ENCODE results near the gene ARL15.
A peak's percentile ranks its signal among the peaks of the same experiment; 100 is the strongest.
"Not testable (repeated sequence)": the region's sequence is repeated elsewhere in the genome, so short reads cannot be mapped to it uniquely, and the experiment has no call there.

Gene ARL15

GRCh38 chr5:53890490-53890889 is 419.9 kb downstream of the ARL15 start:
- no peak for DNase-seq (ENCODE audit: low spot score)

DNA sequence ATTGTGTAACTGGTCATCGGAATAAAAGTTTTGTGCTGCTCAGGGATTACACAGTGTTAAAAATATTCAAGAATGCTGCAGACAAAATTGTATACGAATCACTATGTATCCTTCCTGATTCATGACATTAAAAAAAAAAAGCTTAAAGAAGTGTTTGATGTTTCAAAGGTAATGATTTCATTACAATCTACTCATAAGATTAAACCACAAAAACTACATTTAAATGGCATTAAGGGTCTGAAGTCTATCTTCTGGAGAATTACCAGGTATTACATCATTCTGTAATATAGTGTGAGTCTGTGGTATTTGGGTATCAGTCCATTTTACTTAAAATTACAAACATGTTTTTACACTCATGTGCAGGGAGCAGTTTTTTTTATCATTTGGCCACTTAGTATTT is 425.5 kb downstream of the ARL15 start:
- DNase-seq (ENCODE audit: low spot score): no peak

GRCh38 chr5:53884417-53884816 is 426.0 kb downstream of the ARL15 start:
- no peak for DNase-seq (ENCODE audit: low spot score)

DNA sequence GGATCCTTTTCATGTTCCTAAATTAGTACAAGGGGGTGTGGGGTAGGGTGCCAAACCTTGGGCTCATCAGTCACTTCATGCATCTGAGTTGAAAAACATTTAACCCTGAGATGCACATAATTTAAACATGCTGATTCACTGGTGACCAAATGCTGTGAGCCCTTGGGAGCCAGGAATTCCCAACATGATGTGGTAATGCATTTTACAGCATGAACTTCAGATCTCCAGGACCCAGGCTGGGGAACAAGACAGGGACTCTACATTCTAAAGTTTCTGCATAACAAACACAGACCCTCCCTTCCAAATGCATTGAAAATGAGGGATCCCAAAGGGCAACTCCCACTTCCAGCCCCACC is 427.7 kb downstream of the ARL15 start:
- DNase-seq (ENCODE audit: low spot score): no peak

DNA sequence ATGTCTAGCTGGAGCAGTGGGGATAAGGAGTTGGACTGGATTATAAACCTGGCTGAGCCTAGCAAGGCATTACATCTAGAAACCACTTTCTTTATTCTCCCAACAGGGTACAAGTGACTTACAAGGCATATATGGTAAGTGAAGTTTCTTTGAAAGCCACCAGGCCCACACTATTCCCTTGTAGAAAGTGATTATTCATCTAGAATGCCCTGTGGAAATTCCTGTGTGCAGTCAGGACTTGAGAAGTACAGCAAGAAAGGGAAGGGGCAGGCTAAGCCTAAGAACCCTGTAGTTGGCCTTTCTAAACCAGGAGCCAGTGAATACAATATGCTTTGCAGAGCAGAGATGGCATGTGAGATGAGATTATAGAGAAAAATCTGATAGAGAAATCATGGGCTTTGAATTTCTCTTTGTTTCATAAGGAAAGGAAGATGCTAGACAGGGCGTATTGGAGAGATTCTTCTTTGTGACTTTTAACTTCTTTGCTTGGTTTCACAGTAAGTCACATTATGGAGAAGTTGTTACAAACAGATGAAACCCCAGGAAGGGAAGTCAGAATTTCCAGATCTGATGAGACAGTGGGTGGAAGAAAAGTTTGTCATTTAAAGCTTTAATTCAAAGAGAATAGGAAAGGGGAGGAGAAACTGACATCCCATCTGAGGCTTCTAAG is 428.2 kb downstream of the ARL15 start:
- no peak for DNase-seq (ENCODE audit: low spot score)

GRCh38 chr5:53879708-53880323 is 430.6 kb downstream of the ARL15 start:
- DNase-seq (ENCODE audit: low spot score): no peak

DNA sequence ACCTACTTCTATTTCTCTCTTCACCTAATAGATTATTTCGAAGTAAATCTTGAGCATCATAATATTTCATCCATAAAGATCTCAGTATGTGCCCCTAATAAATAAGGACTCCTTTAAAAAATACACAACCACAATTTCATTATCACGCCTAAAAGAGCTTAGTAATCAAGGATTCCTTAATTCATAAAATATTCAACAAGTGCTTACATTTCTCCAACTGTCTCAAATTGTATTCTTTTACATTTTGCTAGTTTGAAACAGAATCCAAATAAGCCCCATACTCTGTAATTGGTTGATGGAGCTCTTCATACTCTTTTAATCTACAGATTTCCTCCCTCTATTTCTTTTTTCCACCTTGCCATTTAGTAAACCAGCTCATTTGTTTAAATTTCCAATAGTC is 432.4 kb downstream of the ARL15 start:
- DNase-seq (ENCODE audit: low spot score): no peak

GRCh38 chr5:53877243-53877642 is 433.1 kb downstream of the ARL15 start:
- DNase-seq (ENCODE audit: low spot score): no peak

DNA sequence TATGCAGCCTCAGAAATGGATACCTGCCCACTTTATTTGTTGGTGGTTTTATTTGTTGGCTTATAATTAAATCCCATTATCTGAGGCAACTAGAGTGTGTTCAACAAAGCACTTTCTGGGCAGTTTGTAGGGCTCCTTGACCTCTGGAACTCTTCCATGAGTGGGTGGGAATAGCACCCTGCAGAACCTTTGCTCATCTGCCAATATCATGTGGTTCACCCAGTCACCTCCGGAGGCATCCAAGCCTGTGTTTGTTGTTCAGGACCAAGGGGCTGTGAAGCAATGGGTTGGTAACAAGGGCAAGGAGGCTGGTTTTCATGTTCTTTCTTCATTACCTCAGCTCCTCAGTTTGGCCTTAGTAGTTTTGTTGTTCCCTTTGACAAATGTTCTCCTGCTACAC is 436.0 kb downstream of the ARL15 start:
- DNase-seq (ENCODE audit: low spot score): peak; percentile 1

DNA sequence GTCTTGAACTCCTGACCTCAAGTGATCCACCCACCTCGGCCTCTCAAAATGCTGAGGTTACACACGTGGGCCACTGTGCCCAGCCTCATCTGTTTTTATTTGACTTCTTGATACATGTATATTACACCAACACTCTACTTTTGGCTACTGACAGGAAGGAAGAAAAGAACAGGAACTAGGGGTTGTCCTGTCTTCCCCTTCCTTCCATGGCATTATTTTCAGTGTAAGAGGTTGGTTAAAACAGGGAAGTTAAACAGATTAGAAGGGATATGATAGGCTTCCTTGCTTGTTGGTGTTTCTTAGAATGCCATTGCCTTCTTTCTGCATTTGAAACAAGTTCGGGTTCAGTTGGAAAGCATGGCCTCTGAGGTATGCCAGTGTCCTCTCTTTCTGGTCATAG is 437.1 kb downstream of the ARL15 start:
- DNase-seq (ENCODE audit: low spot score): no peak

- no peak for DNase-seq (ENCODE audit: low spot score)
Measured at GRCh38 chr5:53871775-53872174, 438.6 kb downstream of the ARL15 start.

- DNase-seq (ENCODE audit: low spot score): no peak
Measured at GRCh38 chr5:53871050-53871449, 439.3 kb downstream of the ARL15 start.

DNA sequence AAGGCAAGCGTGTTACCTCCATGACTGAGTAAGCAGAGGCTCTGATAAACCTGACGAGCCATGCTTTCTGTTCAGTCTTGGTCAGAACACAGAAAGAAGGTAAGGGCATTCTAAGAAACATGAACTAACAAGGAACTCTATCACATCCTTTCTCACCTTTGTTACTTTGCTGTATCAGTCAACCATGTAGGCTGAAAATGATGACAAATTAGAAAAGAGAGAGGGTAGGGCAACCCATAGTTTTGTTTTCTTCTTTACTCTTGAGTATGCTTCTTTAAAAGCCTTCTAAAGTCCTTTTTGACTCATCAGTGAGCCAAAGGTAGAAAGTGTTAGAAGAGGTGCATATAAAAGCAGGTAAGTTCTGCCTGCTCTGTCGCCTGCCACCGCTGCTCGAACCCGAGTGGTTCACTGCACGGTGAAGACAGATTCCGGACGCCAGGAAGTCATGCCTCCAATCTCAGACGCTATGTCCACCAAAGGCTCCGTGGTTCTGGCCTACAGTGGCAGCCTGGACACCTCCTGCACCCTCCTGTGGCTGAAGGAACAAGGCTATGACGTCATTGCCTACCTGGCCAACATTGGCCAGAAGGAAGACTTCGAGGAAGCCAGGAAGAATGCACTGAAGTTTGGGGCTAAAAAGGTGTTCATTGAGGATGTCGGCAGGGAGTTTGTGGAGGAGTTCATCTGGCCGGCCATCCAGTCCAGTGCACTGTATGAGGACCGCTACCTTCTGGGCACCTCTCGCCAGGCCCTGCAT is 451.5 kb downstream of the ARL15 start:
- no peak for DNase-seq (ENCODE audit: low spot score)

DNA sequence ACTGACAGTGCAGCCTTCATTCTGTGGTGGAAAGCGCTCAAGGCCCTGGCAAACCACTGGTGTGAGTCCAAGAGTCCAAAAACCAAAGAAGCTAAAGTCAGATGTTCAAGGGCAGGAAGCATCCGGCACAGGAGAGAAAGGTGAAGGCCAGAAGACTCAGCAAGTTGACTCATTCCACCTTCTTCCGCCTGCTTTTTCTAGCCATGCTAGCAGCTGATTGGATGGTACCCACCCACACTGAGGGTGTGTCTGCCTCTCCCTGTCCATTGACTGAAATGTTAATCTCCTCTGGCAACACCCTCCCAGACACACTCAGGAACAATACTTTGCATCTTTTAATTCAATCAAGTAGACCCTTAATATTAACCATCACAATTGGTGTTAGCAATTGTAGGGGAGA is 453.9 kb downstream of the ARL15 start:
- no peak for DNase-seq (ENCODE audit: low spot score)

DNA sequence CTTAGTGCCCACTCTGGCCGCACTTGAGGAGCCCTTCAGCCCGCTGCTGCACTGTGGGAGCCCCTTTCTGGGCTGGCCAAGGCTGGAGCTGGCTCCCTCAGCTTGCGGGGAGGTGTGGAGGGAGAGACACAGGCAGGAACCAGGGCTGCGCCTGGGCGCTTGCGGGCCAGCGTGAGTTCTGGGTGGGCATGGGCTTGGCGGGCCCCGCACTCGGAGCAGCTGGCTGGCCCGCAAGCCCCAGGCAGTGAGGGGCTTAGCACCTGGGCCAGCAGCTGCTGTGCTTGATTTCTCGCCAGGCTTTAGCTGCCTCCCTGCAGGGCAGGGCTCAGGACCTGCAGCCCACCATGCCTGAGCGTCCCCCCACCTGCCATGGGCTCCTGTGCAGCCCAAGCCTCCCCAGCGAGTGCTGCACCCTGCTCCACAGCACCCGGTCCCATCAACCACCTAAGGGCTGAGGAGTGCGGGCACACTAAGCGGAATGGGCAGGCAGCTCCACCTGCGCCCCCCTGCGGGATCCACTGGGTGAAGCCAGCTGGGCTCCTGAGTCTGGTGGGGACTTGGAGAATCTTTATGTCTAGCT is 473.4 kb downstream of the ARL15 start:
- not testable (repeated sequence) for DNase-seq (ENCODE audit: low spot score)

- no peak for DNase-seq (ENCODE audit: low spot score)
Measured at GRCh38 chr5:53834500-53834899, 475.9 kb downstream of the ARL15 start.
